ENCODE measurements around the gene SLC39A3. TPM values are rescaled to one million over a fixed set of nuclear protein-coding genes. Genes with fewer than 3 reads are reported as not detected.

The SLC39A3 gene
- total and polyA plus RNA-seq, 2 experiments from 2014 or later: 36.1 to 44.3 TPM

GRCh38 chr19:2726160-2726855 is 13.5 kb downstream of the SLC39A3 start:
- Histone ChIP-seq H3K27ac (no peak overlapping the region), H3K9me3 (ENCODE audit: low read depth) (no peaks in the 10 kb centered on the region), H3K4me2 (no peak overlapping the region), H3K79me2 (no peaks in the 10 kb centered on the region), H3K4me1 (ENCODE audit: insufficient read depth) (no peaks in the 10 kb centered on the region), H2AFZ (no peak overlapping the region), H3K36me3 (replicated peaks; ENCODE audit: insufficient read depth, low read depth) (no peaks in the 10 kb centered on the region), H4K20me1 (ENCODE audit: insufficient read depth, poor library complexity, severe bottlenecking) (no peaks in the 10 kb centered on the region), H3K27me3 (peaks cover 31% of the 10 kb centered on the region), H3K4me3 (no peak overlapping the region), H3K9me2 (replicated peaks; ENCODE audit: insufficient read depth) (no peaks in the 10 kb centered on the region)
- WGBS (ENCODE audit: low lambda C conversion rate, missing lambda C conversion rate): 88% methylated on average over 13 of the region's 15 CpGs
- TF ChIP-seq CTCF (IDR thresholded peaks at IDR 0.05; ENCODE audit: poor library complexity): no peak
- no peak for TF ChIP-seq EZH2phosphoT487 (IDR thresholded peaks at IDR 0.05; ENCODE audit: low read depth, severe bottlenecking, unreplicated experiment)
- TF ChIP-seq EZH2 (IDR thresholded peaks at IDR 0.05; ENCODE audit: borderline replicate concordance): no peak
- no peak for DNase-seq (ENCODE audit: low spot score)

- Histone ChIP-seq H3K4me2 (no peak overlapping the region), H3K79me2 (no peaks in the 10 kb centered on the region), H3K27me3 (peaks cover 43% of the 10 kb centered on the region), H3K9me3 (ENCODE audit: low read depth) (no peaks in the 10 kb centered on the region), H3K36me3 (replicated peaks; ENCODE audit: insufficient read depth, low read depth) (no peaks in the 10 kb centered on the region), H4K20me1 (ENCODE audit: insufficient read depth, poor library complexity, severe bottlenecking) (no peaks in the 10 kb centered on the region), H2AFZ (no peak overlapping the region), H3K4me1 (ENCODE audit: insufficient read depth) (peaks cover 5% of the 10 kb centered on the region), H3K4me3 (no peak overlapping the region), H3K27ac (no peak overlapping the region), H3K9me2 (replicated peaks; ENCODE audit: insufficient read depth) (no peaks in the 10 kb centered on the region)
- TF ChIP-seq CTCF (IDR thresholded peaks at IDR 0.05; ENCODE audit: poor library complexity): no peak
- TF ChIP-seq EZH2 (IDR thresholded peaks at IDR 0.05; ENCODE audit: borderline replicate concordance): no peak
- TF ChIP-seq EZH2phosphoT487 (IDR thresholded peaks at IDR 0.05; ENCODE audit: low read depth, severe bottlenecking, unreplicated experiment): no peak
- WGBS (ENCODE audit: low lambda C conversion rate, missing lambda C conversion rate): 73% methylated on average over 7 of the region's 7 CpGs
- no peak for DNase-seq (ENCODE audit: low spot score)
Observed at GRCh38 chr19:2724148-2724557, 15.7 kb downstream of the SLC39A3 start.

- no peak for DNase-seq (ENCODE audit: low spot score)
- Histone ChIP-seq H3K4me3 (no peak overlapping the region), H4K20me1 (ENCODE audit: insufficient read depth, poor library complexity, severe bottlenecking) (no peaks in the 10 kb centered on the region), H3K4me2 (no peak overlapping the region), H3K9me3 (ENCODE audit: low read depth) (no peaks in the 10 kb centered on the region), H3K27me3 (peaks cover 43% of the 10 kb centered on the region), H3K36me3 (replicated peaks; ENCODE audit: insufficient read depth, low read depth) (no peaks in the 10 kb centered on the region), H3K79me2 (no peaks in the 10 kb centered on the region), H3K27ac (no peak overlapping the region), H3K9me2 (replicated peaks; ENCODE audit: insufficient read depth) (no peaks in the 10 kb centered on the region), H3K4me1 (ENCODE audit: insufficient read depth) (peaks cover 5% of the 10 kb centered on the region), H2AFZ (no peak overlapping the region)
- TF ChIP-seq CTCF (IDR thresholded peaks at IDR 0.05; ENCODE audit: poor library complexity) (no peak), EZH2phosphoT487 (IDR thresholded peaks at IDR 0.05; ENCODE audit: low read depth, severe bottlenecking, unreplicated experiment) (no peak), EZH2 (IDR thresholded peaks at IDR 0.05; ENCODE audit: borderline replicate concordance) (no peak)
- WGBS (ENCODE audit: low lambda C conversion rate, missing lambda C conversion rate): 82% methylated on average over 14 of the region's 14 CpGs
Observed at GRCh38 chr19:2723747-2724146, 16.1 kb downstream of the SLC39A3 start.
